Suppressor macrophage (primary cell): ENCODE measurements around the gene POLR2J.
"Not testable (repeated sequence)": the region's sequence is repeated elsewhere in the genome, so short reads cannot be mapped to it uniquely, and the experiment has no call there.

Source experiments
- DNase-seq, 4 experiments: peaks; one replicate each; pipeline ENCODE4 v3.0.0-alpha.2; 2020 to 2022

POLR2J gene

DNA sequence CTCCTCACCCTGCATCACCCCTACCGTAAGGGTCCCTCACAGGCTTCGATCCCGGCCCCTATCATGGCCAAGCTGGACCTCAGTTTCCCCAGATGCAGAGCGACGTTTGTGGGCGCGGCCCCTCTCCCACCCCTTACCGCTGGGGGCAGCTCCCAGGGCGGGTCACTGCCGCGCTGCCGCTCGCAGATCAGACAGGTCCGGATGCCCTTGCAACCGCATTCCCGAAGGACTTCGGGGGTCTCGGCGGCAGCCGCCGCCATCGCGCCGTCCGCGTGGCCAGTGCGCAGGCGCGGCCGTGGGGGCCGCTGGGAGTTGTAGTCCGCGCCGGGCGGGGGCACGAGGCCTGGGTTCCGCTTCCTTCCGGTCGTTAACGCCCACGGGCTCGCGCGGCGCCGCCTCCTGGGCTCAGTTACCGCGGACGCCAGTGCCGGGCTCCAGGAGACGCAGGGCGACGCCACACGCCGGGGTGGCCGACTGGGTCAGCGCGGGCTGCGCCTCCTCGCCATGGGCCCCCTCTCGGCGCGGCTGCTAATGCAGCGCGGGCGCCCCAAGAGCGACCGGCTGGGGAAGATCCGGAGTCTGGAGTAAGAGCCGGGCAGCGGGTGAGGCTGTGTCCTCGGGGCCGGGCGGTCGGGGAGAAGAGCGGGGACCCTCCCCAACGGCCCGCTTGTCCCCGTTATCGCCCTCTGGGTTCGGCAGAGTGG lies 14.0 kb downstream of the POLR2J start, which contains the start of the genes ALKBH4 and LRWD1:
ALKBH4 (minus strand) TSS at position 287 of the 704 bp plus-strand sequence; CDS start at position 260, 27 bp downstream.
LRWD1 (plus strand) TSS at position 408 of the 704 bp plus-strand sequence; CDS start at position 505, 97 bp downstream.
- DNase-seq, result peak; percentile 99 to 100 (median 100)

DNA sequence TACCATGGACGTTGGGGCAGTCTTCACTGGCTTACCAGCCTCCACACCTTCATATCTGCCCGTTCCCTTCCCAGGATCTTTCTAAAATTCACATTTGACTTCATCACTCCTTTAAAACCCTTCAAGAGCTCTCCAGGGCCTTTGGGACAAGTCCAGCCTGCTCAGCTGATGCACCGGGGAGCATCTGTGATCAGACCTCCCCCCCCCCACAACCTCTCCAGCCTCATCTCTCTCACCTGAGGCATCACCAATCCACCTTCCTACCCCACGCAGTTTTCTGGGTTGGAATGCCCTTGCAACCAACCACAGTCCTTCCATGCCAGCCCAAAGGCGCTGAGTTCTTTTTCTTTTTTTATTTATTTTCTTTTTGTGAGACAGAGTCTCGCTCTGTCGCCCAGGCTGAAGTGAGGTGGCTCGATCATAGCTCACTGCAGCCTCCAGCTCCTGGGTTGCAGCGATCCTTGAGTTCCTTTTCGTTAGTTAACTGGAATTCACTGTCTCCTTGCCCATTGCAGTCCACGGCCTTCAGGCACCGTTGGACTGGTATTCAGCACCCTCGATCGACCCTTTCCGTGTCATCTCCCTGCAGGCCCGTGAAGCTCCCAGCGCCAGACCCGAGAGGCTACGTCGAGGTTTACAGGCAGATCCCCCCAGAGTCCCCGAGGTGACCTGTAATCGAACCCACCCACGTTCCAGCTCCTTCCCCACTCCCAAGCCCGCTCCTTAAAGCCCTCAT lies 14.7 kb downstream of the POLR2J start:
- peak; percentile 21 to 41 (median 36) for DNase-seq

GRCh38 chr7:102460467-102460866 lies 18.3 kb downstream of the POLR2J start:
- peak in 1 of 4 experiments; percentile 0 for DNase-seq

DNA sequence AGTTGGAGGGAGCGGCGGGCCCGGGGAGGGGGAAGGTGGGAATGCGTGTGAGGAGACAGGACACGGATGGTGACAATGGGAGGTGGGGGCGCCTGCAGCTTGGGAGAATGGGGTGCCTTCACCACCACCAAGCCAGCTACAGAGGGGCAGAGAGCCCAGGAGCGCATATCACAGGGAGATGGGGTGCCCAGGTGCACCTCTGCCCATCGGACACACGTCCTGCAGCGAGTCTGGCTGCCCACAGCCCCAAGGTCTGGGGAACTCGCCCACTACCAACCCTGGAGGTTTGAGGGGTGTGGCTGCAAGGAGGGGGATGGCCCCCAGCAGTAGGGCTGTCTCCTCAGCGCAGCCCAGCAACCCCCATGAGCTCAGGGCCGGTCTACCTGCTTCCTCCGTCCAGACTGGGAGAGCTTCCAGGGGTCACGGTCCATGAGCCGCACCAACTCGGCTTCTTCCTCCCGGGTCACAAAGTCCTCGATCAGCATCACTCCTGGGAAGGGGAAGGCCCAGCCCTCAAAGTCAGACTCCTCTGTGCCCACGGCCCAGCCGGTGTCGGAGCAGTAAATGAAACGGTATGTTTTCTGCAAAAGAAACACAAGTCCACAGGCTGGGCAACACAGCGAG lies 19.4 kb downstream of the POLR2J start:
- DNase-seq, result no peak

GRCh38 chr7:102457352-102457924 lies 21.3 kb downstream of the POLR2J start:
- no peak for DNase-seq

GRCh38 chr7:102456327-102456726 lies 22.4 kb downstream of the POLR2J start:
- DNase-seq, result no peak

GRCh38 chr7:102455596-102455995 lies 23.1 kb downstream of the POLR2J start:
- DNase-seq, result no peak

GRCh38 chr7:102454932-102455331 lies 23.8 kb downstream of the POLR2J start:
- DNase-seq, result not testable (repeated sequence)

DNA sequence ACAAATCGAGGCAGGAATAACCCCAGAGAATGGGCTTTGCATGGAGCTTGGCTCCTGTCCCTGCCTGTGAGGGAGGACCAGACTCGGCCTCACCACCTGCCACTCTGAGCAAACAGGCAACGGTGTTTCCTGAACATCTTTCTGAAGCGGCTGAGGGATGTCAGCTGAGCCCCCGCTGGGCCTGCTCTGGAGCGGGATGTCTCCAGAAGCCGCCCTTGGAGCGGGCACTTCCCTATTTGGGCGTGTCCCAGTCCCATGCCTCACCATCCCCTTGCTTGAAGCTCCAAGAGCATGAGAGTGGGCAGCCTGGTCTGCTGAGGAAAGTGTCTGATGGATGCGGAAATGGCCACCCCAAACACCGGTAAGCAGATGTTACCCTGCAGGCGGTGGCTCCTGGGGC lies 24.3 kb downstream of the POLR2J start:
- DNase-seq, result peak; percentile 27 to 61 (median 38)

- no peak for DNase-seq
These were observed 25.4 kb downstream of the POLR2J start for GRCh38 chr7:102453319-102453718.

GRCh38 chr7:102452451-102452850 lies 26.3 kb downstream of the POLR2J start:
- no peak for DNase-seq

- no peak for DNase-seq
These were observed 27.2 kb downstream of the POLR2J start for GRCh38 chr7:102451371-102452054.

- peak; percentile 14 to 66 (median 46) for DNase-seq
These were observed 28.5 kb downstream of the POLR2J start for GRCh38 chr7:102450242-102450641.

DNA sequence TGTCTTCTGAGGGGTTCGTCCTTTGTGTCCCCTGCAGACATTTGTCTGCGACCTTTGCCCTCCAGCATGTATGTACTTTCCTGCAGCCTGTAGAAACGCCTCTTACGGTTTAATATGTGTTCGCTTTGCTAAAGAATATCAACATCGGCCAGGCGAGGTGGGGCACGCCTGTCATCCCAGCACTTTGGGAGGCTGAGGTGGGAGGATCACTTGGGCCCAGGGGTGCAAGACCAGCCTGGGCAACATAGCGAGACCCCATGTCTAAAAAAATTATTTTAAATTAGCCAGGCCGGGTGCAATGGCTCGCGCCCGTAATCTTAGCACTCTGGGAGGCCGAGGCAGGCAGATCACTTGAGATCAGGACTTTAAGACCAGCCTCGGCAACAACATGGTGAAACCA lies 29.6 kb downstream of the POLR2J start:
- no peak for DNase-seq

GRCh38 chr7:102447311-102447710 lies 31.4 kb downstream of the POLR2J start:
- peak in 1 of 4 experiments; percentile 1 for DNase-seq

GRCh38 chr7:102446387-102447156 lies 32.1 kb downstream of the POLR2J start:
- DNase-seq, result peak in 1 of 4 experiments; percentile 0

DNA sequence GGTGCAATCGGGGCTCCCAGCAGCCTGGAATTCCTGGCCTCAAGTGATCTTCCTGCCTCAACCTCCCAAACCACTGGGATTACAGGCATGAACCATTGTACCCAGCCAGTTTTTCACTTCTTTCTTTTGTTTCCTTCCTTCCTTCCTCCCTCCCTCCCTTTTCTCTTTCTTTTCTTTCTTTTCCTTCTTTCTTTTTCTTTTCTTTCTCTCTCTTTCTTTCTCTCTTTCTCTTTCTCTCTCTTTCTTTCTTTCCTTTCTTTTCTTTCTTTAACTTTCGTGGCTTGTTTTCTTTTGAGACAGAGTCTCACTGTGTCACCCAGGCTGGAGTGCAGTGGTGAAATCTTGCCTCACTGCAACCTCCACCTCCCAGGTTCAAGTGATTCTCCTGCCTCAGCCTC lies 33.0 kb downstream of the POLR2J start:
- no peak for DNase-seq

- peak in 1 of 4 experiments; percentile 33 for DNase-seq
These were observed 33.6 kb downstream of the POLR2J start for GRCh38 chr7:102444961-102445673.

DNA sequence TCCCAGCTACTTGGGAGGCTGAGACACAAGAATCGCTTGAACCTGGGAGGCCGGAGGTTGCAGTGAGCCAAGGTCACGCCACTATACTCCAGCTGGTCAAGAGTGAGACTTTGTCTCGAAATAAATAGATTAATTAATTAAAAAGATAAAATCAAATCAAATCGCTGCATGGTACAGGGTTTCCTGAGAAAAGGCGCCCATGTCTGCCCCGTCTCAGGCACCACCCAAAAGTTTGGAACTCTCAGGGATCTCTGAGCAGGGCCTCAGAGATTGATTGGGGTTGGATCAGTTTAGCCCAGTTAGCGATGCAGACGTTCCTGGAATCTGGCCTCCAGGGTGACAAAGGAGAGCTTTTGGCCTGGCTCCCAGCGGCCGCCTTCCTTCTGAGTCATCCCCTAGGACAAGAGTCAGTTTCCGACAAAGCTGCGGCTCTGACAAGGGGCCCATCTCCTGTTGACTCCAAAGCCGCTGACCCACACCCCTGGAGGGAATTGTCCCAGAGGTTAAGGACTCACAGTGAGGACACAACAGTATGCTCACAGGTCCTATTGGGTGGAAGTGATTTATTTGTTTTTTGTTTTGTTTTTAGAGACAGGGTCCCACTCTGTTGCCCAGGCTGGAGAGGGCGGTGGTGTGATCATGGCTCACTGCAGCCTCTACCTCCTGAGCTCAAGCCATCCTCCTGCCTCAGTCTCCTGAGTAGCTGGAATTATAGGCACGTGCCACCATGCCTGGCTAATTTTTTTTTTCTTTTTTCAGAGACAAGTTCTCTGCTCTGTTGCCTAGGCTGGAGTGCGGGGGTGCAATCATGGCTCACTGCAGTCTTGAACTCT lies 38.5 kb downstream of the POLR2J start:
- DNase-seq, result no peak

- DNase-seq, result no peak
These were observed 42.6 kb downstream of the POLR2J start for GRCh38 chr7:102436118-102436517.
